LNCAP (cell line): ENCODE data around the gene KPNA1.

Experiments used
- TF ChIP-seq, protein P1 (sequence below): fragments of 450-650 bp; IDR thresholded peaks from 2 replicates; pipeline ENCODE4 v1.5.1; 2017; ENCODE audit warnings: mild to moderate bottlenecking

KPNA1 gene

DNA sequence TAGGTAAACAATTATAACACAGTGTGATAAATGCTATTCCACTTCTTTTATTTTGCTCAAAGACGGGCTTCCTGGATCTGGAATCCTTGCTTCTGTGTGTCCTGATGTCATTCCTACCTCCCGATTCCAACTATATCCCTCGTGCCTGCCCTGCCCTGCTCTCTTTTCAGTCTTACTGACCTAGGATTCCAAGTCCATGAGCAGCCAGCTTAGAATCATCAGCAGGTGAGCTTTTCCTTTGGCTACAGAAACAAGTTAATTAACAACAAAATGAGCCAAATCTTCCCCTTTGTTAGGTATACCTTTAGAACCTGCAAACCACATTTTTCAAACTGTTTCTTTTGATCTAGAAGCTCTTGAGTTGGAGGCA, 21.9 kb upstream of the KPNA1 start:
- TF ChIP-seq, protein P1, sequence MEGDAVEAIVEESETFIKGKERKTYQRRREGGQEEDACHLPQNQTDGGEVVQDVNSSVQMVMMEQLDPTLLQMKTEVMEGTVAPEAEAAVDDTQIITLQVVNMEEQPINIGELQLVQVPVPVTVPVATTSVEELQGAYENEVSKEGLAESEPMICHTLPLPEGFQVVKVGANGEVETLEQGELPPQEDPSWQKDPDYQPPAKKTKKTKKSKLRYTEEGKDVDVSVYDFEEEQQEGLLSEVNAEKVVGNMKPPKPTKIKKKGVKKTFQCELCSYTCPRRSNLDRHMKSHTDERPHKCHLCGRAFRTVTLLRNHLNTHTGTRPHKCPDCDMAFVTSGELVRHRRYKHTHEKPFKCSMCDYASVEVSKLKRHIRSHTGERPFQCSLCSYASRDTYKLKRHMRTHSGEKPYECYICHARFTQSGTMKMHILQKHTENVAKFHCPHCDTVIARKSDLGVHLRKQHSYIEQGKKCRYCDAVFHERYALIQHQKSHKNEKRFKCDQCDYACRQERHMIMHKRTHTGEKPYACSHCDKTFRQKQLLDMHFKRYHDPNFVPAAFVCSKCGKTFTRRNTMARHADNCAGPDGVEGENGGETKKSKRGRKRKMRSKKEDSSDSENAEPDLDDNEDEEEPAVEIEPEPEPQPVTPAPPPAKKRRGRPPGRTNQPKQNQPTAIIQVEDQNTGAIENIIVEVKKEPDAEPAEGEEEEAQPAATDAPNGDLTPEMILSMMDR: no peak

DNA sequence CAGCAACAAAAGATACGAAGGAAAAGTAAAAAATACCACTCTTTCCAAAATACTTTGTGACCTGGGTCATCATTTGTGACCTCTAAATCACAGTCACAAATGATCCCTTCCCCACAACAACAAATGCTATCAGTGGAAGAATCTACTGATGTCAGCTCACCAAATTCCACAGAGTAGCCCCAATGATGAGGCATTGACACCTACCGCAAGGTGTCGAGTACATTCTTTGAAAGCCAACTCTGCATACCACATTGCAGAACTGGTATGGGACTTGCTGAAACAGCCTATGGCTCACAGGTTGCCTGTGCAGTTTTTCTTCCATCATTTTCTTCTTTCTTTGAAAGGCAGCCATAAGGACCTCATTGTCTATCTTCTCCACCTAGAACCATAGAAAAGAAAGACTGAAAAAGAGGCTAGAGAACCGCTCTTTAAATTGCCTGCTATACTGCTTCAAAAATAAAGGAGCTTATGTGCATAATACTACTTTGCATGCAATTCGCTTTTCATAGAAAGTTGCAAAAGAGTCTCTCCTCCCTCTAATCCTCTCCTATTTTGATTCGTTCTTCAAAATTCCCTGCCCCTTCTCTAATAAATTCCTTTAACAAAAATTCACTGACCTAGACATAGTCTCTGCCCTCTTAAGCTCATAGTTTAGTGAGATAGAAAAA, 21.4 kb upstream of the KPNA1 start:
- TF ChIP-seq, protein P1: no peak

DNA sequence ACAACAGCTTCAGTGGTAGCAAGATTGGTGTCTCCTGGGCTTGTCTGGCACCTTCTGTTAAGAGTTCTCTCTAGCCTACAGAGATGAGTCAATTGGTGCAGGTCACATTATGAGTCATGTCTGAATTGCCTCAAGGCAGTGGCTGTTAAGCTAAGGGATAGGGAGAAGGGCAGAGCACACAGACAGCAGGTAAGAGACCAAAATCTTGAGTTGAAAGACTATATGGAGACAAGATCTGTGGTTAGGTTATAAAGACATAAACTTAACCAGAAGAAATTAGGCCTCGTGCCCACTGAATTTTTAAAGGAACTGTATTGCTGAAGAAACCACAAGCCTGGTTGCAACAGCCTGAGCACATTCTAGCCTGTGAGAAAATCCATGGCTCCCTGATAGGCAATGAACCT, 19.2 kb upstream of the KPNA1 start:
- TF ChIP-seq, protein P1: no peak

DNA sequence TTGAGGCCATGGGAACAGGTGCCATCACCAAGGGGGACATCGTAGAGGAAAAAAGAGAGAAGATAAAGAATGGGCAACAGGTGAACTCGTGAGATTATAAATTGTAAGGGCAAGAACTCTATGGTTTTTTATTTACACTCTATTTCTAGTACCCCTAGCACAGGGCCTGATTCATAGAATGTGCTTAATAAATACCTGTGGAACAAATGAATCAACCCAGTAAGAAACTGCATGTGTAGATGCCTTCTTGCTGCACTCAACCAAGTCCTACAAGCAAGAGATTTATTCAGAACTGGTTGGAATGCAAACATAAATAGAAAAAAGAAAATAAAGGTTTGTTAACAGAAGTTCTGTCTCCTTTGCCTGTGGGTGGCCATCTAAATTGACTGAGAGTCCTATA, 18.7 kb upstream of the KPNA1 start:
- TF ChIP-seq, protein P1: no peak

DNA sequence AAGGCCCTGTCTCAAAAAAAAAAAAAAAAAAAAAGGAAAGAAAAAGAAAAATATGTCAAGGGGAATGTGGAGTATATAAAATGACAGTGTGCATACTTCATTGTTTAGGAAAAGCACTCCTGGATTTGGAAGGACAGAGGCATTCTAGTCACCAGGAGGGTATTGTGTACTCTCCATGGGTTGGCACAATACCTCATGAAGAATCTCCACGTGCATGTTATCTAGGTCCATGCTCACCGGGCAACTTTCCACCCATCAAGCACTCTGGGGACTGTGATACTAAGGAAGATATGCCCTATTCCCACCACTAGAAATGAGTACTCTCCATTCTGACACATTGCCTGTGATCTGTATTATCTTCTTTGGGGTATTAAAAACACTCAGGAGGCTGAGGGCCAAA, 15.4 kb upstream of the KPNA1 start:
- TF ChIP-seq, protein P1: no peak

DNA sequence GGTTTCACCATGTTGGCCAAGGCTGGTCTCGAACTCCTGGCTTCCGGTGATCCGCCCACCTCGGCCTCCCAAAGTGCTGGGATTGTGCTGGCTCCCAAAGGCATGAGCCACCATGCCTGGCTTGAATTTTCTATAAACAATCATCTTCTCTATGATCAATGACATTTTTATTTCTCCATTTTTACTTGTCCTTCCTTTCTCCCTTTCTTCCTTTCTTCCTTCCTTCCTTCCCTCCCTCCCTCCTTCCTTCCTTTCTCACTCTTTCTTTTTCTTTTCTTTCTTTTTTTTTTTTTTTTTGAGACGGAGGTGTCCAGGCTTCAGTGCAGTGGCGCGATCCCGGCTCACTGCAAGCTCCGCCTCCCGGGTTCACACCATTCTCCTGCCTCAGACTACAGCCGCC, 8.6 kb upstream of the KPNA1 start:
- TF ChIP-seq, protein P1: no peak

DNA sequence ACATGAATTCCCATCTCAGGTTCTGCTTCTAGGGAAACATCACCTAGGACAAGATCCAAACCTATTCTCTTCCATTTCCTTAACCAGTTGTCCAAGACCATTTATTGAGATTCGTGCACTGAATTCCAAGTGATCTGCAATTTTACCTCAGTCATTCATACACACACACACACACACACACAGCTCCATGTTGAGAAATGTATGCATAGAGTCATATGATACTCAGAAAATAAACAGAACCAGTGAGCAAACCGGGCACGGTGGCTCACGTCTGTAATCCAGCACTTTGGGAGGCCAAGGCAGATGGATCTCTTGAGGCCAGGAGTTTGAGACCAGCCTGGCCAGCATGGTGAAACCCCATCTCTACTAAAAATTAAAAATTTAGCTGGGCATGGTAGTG, 6.1 kb upstream of the KPNA1 start:
- TF ChIP-seq, protein P1: no peak

DNA sequence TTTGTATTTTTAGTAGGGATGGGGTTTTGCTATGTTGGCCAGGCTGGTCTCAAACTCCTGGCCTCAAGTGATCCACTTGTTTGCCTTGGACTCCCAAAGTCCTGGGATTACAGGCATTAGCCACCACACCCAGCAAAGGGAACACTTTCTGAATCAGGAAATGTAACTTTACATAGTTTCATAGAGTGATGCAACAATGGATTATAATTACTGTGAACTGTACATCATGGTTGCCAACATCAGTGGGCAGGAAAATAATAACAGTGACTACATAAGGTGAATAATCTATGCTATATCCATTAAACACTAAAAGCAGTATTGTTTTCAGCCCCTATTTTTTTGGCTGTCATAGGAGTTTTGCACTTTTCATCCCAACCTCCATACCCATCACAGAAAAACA, 5.0 kb upstream of the KPNA1 start:
- TF ChIP-seq, protein P1: no peak
